Loucy (cell line): Measurements from ENCODE around the gene ZNF662.

ENCODE experiments used
- EZH2phosphoT487 ChIP-seq: fragments of 200-600 bp; IDR thresholded peaks from 2 replicates; pipeline ENCODE4 v1.6.1; 2018; ENCODE audit warnings: antibody characterized with exemption, mild to moderate bottlenecking, moderate library complexity, borderline replicate concordance
- TF ChIP-seq, protein P1 (sequence below): fragments of 200-600 bp; sonication (generic); conservative IDR thresholded peaks from 2 replicates; pipeline ENCODE4 v1.5.1; 2014; ENCODE audit warnings: mild to moderate bottlenecking, antibody characterized with exemption, low read length

GRCh38 chr3:42876401-42876800 lies 29.5 kb upstream of the ZNF662 start:
- TF ChIP-seq, protein P1, sequence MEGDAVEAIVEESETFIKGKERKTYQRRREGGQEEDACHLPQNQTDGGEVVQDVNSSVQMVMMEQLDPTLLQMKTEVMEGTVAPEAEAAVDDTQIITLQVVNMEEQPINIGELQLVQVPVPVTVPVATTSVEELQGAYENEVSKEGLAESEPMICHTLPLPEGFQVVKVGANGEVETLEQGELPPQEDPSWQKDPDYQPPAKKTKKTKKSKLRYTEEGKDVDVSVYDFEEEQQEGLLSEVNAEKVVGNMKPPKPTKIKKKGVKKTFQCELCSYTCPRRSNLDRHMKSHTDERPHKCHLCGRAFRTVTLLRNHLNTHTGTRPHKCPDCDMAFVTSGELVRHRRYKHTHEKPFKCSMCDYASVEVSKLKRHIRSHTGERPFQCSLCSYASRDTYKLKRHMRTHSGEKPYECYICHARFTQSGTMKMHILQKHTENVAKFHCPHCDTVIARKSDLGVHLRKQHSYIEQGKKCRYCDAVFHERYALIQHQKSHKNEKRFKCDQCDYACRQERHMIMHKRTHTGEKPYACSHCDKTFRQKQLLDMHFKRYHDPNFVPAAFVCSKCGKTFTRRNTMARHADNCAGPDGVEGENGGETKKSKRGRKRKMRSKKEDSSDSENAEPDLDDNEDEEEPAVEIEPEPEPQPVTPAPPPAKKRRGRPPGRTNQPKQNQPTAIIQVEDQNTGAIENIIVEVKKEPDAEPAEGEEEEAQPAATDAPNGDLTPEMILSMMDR: no peak
- no peak for TF ChIP-seq EZH2phosphoT487
